ENCODE measurements around the gene MICU1.
"Not testable (repeated sequence)": the region's sequence is repeated elsewhere in the genome, so short reads cannot be mapped to it uniquely, and the experiment has no call there.

MICU1 gene

GRCh38 chr10:72503241-72503640, 122.6 kb downstream of the MICU1 start:
- no peak for DNase-seq

- no peak for DNase-seq
Measured at GRCh38 chr10:72502581-72502980, 123.3 kb downstream of the MICU1 start.

- DNase-seq: no peak
Measured at GRCh38 chr10:72499701-72500100, 126.2 kb downstream of the MICU1 start.

DNA sequence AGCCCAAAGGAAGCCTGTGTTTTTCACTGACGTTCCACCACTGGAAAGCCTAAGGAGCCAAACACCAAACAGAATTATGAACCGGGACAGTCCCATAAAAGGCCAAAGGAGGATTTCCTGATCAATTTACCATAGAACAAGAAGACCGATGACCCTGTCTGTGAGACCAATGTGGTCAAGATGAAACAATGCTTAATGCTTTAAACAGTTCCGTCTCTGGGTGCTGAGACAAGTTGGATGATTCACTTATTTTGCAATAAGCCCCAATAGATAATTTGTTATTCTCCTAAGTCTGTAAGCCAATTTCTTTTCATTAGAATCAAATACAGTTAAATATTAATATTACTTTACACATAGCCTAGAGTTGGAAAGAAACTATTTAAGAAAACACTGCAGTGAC, 134.9 kb downstream of the MICU1 start:
- no peak for DNase-seq

DNA sequence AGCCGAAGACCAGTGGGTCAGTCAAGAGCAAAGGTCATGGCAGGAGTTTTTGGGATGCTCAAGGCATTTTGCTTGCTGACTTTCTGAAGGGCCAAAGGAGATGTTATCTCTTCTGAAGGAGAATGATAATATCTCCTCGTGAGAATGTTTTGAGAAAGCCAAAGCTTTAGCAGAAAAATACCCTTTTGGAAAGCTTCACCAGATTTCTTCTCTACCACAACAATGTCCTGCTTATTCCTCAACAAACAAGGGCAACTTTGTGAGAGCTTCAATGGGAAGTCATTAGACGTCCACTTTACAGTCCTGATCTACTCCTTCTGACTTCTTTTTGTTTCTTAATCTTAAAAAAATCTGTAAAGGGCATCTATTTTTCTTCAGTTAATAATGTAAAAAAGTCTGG, 138.4 kb downstream of the MICU1 start:
- no peak for DNase-seq

DNA sequence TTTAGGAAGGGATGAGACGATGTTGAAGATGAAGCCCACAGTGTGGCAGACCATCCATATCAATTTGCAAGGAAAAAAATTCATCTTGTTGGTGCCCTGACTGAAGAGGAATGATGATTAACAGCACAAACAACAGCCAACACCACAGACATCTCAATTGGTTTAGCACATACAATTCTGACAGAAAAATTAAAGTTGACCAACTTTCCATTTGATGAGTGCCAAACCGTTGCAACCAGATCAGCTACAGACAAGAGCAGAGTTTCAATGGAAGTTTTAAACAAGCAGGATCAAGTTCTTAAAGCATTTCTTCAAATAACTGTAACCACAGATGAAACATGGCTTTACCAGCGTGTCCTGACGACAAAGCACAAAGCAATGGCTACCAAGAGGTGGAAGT, 138.8 kb downstream of the MICU1 start:
- DNase-seq: no peak

GRCh38 chr10:72485701-72486100, 140.2 kb downstream of the MICU1 start:
- DNase-seq: no peak

DNA sequence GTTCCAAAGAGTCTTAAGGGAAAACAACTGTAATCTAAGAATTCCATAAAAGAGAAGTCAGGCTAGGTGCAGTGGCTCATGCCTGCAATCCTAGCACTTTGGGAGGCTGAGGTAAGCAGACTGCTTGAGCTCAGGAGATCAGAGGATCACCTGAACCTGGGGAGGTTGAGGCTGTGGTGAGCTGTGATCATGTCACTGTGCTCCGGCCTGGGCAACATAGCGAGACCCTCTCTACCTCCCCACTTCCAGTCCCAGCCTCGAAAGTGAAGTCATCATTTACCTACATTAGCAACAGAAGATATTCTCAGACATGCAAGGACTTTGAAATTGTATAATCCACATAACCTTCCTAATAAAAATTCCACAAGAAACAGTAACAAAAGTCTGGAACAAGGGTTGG, 141.4 kb downstream of the MICU1 start:
- no peak for DNase-seq

- no peak for DNase-seq
Measured at GRCh38 chr10:72483471-72483870, 142.4 kb downstream of the MICU1 start.

DNA sequence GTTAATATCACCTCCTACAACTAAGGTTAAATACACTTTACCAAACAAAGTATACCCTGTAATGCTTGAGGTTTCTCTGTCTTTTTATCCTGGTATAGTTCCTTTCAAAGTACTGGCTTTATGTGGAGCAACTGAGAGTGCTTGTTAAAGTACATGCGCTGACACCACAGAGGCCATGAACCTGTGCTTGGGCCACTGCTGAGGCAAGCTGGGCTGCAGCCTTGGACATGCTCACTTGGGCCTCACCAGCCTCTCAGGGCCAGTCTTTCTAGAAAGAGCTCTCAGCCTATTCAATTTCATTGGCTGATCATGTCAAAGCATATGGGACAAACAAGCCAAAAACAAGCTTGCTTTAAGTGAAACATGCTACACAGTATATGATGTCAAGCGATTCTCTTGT, 145.0 kb downstream of the MICU1 start:
- no peak for DNase-seq

GRCh38 chr10:72477463-72477862, 148.4 kb downstream of the MICU1 start:
- DNase-seq: no peak

GRCh38 chr10:72472306-72472705, 153.6 kb downstream of the MICU1 start:
- no peak for DNase-seq

GRCh38 chr10:72470666-72471065, 155.2 kb downstream of the MICU1 start:
- DNase-seq: no peak

GRCh38 chr10:72467064-72467463, 158.8 kb downstream of the MICU1 start:
- DNase-seq: not testable (repeated sequence)

DNA sequence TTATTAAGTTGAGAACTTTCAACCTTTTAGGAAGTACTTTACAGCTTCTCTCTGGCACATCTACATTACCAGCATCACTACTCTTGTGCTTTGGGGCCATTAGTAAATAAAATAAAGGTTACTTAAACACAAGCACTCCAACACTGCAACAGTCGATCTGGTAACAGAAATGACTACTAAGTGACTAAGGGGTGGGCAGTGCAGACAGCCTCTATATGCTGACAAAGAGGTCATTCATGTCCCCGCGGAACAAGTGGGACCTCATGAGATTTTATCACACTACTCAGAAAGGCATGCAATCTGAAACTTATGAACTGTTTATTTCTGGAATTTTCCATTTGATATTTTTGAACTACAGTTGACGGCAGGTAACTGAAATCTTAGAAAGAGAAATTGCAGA, 159.9 kb downstream of the MICU1 start:
- DNase-seq: no peak

DNA sequence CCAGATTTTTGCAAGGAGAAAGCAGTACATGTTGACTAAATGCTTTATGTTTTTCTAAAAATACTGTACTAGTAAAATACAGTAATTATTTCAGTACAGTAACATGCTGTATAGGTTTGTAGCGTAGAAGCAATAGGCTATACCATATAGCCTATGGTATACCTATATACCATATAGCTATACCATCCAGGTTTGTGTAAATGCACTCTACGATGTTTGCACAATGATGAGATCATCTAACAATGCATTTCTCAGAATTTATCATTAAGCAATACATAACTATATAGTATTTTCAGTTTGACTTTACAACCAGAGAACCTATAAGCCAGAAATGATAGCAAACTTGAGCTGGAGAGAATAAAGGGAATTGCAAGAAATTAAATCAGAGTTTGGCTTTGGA, 161.4 kb downstream of the MICU1 start:
- no peak for DNase-seq

DNA sequence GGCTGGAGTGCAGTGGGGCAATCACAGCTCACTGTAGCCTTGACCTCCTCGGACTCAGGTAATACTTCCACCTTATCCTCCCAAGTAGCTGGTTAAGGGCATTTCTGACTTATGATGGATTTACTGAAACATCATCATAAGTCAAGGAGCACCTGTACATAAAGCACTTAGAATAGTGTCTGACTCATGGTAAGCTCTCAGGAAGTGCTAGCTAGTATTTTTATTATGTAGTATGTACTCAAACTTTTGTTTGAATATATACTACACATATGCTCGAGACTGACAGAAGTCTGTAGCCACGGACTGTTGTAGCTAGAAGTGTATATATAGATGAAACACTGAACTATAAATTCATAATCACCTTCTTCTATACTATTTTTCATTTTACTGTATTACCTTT, 163.6 kb downstream of the MICU1 start:
- no peak for DNase-seq

DNA sequence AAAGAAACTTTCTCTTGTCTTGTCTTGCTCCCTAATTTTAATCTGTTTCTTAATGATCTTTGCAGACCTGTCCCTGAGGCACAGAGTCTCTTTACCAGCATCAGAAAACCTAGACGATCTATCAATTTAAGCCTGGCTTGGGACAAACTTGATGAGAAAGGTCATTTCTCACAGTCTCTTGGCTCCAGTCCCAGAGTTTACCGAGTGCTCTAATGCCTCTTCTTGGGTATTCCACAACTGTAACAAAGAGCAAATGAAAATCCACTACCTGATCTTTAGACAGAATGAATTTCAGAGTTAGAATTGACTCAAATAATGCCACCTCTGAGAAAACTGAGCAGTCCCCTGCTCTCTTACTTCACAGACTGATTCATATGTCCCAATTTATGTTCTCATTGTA, 164.8 kb downstream of the MICU1 start:
- no peak for DNase-seq

GRCh38 chr10:72460284-72460876, 165.5 kb downstream of the MICU1 start:
- DNase-seq: no peak

DNA sequence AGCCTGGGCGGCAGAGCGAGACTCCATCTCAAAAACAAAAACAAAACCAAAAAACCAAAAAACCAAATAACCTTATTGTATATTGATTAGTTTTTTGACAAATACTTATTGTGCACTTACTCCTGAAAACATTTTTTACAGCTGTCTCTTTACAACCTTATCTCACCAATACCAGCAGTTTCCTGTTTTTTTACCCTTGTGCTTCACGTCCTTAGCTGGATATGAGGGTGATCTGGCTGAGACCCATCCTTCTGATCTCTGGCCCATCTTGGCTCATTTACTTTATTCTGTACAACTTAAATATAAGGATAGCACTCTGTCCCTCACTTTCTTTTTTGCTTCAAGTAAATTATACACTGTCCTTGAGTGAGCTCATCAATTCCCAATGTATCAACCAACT, 166.6 kb downstream of the MICU1 start:
- no peak for DNase-seq

- DNase-seq: no peak
Measured at GRCh38 chr10:72455889-72456595, 169.8 kb downstream of the MICU1 start.

- DNase-seq: no peak
Measured at GRCh38 chr10:72449941-72450441, 175.9 kb downstream of the MICU1 start.

DNA sequence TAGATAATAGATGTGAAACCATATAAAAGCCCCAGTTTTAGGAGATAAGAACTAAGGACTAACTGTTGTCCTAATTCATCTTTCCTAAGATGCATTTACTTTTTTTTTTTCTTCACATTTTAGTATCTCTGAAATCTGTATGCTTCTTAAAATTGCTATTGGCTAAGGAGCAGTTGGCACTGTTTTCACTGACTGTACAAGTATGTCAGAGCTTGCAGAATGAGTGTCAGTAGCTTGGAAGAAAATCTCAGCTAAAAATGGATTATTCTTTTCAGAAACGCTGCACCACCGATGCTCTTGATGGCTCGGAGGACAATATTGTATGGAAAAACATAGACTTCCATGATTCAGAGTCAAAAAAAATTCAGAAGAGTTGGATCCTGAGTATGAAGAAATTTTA, 180.0 kb downstream of the MICU1 start:
- no peak for DNase-seq

DNA sequence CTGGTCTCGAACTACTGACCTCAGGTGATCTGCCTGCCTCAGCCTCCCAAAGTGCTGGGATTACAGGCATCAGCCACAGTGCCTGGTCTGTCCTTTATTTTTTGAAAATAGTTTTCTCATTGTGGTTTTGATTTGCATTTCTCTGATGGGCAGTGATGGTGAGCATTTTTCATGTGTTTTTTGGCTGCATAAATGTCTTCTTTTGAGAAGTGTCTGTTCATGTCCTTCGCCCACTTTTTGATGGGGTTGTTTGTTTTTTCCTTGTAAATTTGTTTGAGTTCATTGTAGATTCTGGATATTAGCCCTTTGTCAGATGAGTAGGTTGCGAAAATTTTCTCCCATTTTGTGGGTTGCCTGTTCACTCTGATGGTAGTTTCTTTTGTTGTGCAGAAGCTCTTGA, 182.9 kb downstream of the MICU1 start:
- not testable (repeated sequence) for DNase-seq

GRCh38 chr10:72435570-72435969, 190.3 kb downstream of the MICU1 start:
- DNase-seq: no peak

All from activated naive CD4-positive, alpha-beta T cell treated with Interleukin-2 at 50 U/mL for 16 hours (primary cell).